GM12801 (cell line): ENCODE results near the gene LPP.

ENCODE experiments used
- CTCF ChIP-seq: IDR thresholded peaks from one replicate; pipeline ENCODE4 v1.5.1; 2011; ENCODE audit warnings: control low read depth; ENCODE audit not compliant: insufficient read length; ENCODE audit errors: extremely low read depth

The LPP gene

GRCh38 chr3:188662214-188662613 lies 508.3 kb downstream of the LPP start:
- no peak for TF ChIP-seq CTCF

- TF ChIP-seq CTCF, result no peak
Observed at GRCh38 chr3:188662795-188663194, 508.8 kb downstream of the LPP start.

GRCh38 chr3:188663839-188664238 lies 509.9 kb downstream of the LPP start:
- no peak for TF ChIP-seq CTCF

GRCh38 chr3:188664795-188665194 lies 510.8 kb downstream of the LPP start:
- TF ChIP-seq CTCF, result no peak

GRCh38 chr3:188667926-188668325 lies 514.0 kb downstream of the LPP start:
- no peak for TF ChIP-seq CTCF

GRCh38 chr3:188670446-188670845 lies 516.5 kb downstream of the LPP start:
- TF ChIP-seq CTCF, result no peak

- no peak for TF ChIP-seq CTCF
Observed at GRCh38 chr3:188671971-188672370, 518.0 kb downstream of the LPP start.

GRCh38 chr3:188672840-188673239 lies 518.9 kb downstream of the LPP start:
- TF ChIP-seq CTCF, result no peak
